GM15510 (cell line): ENCODE measurements around the gene MAP1LC3B.
A peak's percentile ranks its signal among the peaks of the same experiment; 100 is the strongest.

Experiments
- POLR2A ChIP-seq: IDR thresholded peaks from 3 replicates; pipeline ENCODE4 v1.6.1; 2011; ENCODE audit warnings: borderline replicate concordance; ENCODE audit not compliant: insufficient read length; ENCODE audit errors: extremely low read depth

The MAP1LC3B gene

GRCh38 chr16:87391950-87392820, at the start of gene MAP1LC3B:
Gene MAP1LC3B, plus strand, starts transcription at chr16:87392336. Its CDS starts 92 bp downstream, at chr16:87392428.
- TF ChIP-seq POLR2A, result peak; percentile 88

- TF ChIP-seq POLR2A, result no peak
Measured at GRCh38 chr16:87342504-87342903, 49.6 kb upstream of the MAP1LC3B start.

- no peak for TF ChIP-seq POLR2A
Measured at GRCh38 chr16:87342978-87343752, 49.0 kb upstream of the MAP1LC3B start.

DNA sequence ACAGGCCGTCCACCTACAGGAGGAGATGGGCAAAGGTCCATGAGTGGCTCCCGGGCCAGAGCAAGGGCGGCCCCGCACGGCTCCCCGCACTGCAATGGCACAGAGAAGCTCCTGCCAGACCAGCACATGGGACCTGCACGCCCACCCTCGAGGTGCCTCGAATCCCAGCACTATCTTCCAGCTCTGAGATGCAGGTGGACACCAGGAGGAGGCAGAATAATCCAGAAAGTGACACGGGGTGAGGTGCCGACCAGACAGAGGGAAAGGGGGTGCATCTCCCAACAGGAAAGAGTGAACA, 48.4 kb upstream of the MAP1LC3B start:
- no peak for TF ChIP-seq POLR2A

DNA sequence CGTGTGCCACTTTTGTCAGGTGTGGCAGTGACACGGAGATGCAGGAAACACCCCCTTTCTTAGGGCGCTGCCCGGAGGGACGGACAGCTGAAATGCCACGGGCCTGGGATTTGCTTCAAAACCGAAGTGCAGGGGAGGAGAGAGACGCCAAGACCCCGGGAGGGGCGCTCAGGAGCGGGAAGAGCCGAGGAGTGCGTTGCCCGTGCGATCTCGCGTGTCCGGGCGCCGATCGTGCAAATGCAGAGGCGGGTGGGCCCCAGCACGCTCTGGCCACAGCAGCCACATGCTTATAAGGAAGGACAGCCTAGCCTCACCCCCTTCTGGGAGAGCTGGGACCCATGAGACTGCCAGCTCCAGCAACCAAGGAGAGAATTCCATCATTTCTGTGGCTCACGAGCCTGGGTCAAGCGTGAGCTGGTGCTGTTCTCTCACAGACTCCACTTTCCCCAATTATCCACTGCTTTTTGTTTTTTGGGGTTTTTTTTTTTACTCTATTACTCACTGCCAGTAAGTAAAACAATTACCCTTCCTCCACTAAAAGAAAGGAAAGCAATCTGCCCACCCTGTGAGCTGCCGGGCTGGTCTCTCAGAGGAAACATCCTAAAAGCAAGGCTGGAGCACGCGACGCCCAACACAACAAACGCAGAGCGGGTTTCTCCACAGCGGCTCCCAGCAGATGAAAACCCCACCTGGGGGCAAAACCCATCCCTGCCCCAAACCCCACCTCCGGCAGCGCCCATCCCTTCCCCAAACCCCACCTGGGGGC, 47.8 kb upstream of the MAP1LC3B start:
- TF ChIP-seq POLR2A, result no peak

- TF ChIP-seq POLR2A, result no peak
Measured at GRCh38 chr16:87344931-87345631, 47.1 kb upstream of the MAP1LC3B start.

GRCh38 chr16:87345726-87346424, 46.3 kb upstream of the MAP1LC3B start:
- TF ChIP-seq POLR2A, result no peak

DNA sequence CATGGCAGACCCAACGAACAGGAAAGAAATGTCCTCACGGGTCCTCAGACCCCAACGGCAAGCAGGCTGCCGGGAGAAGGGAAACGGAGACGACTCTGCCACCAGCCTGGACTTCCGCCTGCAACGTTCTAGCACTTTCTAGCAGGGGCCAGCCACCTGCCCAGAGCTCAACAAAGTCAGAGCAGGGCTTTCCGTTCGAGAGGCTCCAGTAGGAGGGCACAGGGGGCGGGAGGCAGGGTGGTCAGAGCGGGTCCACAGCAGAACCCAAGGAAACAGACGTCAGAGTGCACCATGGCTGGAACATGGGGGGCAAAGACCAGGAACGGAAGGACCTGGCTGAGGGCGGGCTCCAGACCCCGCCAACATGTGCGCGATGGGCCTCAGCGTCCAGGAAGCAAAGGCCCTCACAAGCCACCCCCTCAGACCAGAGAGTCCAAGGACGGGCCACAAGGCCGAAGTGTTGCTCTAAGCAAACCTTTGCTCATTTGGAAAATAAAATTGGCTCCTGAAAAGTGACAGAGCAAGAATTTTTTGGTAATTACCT, 45.5 kb upstream of the MAP1LC3B start:
- no peak for TF ChIP-seq POLR2A

DNA sequence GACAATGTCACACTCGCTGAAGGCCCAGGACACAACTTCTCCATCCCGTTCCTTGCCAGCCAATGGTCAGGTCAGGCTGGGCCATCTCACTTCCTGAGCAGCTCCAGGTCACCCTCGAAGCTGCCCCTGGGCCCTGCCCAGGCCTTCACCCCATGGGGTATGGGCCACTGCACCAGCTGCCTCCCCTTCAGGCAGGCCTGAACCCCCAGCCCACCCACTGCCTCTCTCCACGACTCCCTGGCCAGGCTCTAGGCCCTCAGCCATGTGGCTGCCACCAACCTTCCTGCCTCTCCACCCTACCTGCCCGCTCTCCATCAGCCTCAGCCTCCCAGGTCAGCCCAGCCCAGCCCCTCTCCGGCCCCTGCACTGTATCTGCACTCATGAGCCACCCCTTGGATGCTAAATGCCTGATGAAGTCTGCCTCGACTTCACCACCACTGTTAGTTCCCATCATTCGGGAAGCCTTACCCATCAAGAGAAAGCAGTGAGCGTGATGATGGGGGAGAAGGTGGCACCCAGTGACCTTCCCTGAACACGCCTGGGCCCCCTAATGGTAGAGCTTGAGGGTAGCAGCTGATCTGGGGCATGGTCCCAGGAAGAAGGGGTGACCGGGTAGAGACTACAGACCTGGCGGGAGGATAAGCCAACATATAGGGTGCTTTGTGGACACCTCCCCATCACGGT, 44.1 kb upstream of the MAP1LC3B start:
- TF ChIP-seq POLR2A, result no peak

DNA sequence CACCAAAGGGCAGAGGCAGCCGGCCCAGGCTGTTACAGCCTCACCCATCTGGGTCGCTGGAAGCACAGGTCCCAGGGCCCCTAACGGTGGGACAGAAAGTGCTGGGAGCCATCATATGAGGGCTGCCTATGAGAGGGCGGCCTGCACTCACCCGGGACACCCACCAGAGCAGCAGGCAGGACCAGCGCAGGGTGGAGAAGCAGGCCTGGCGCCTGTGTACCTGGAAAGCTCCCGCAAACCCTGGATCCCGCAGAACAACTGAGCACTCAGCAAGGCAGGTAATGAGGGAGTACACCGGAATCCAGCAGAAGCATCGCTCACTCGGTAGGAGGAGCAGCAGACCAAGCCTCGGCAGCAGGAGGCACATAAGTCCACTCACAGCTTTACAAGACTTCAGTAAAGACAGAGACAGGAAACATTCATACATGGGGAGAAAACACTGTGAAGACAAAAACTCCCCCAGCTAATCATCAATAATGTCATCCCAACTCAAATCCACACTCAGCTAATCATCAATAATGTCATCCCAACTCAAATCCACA, 43.4 kb upstream of the MAP1LC3B start:
- TF ChIP-seq POLR2A, result no peak

DNA sequence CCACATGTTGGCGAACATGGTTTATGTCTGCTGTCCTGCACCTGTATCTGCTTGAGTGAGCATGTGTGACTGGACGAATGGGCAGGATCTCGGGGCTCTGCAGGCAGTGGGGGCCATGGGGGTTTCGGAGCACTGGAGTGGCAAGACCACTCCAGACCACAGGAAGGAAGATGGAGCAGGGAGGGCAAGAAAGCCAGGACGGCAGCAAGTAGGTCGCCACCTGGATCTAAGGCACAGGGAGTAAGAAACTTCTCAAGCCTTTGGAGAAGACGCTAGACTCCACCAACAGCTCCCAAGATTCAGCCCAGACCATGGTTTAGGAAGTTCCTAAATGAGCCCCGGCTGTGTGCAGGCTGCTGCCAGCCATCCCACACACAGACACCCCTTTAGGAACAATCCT, 42.1 kb upstream of the MAP1LC3B start:
- no peak for TF ChIP-seq POLR2A

DNA sequence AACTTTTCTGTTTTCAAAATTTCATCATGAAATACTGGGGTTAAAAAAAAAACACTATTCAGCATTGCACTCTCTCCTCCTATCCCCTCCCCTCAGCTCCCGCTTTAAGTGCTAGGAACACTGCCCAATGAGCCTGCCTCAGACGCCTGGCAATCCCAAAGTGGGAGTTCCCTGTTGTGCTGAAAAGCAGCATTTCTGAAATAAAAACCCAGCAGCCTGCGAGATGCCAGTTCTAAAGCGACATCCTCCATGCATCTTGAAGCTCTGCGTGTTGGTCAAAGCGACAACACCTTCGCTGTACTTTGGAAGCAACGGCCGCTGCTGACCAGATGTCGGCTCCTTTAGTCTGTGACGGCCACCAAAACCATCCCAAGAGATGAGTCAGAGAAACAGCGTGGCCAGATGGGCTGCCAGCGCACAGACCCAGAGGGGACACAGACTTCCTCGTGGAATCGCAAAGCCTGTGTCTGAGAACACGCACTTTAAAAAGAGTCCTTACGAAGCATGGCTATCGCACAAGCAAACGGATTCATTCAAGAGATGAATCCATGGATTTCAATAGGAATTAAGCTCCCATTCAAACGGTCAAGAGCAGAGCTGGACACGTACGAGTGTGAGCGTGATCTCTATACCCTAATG, 41.3 kb upstream of the MAP1LC3B start:
- no peak for TF ChIP-seq POLR2A
